ENCODE results near the gene CLCF1. TPM values are rescaled to one million over a fixed set of nuclear protein-coding genes. Genes with fewer than 3 reads are reported as not detected.

Gene CLCF1
- total RNA-seq, 1 donor from 2014 or later = 32.6 TPM

DNA sequence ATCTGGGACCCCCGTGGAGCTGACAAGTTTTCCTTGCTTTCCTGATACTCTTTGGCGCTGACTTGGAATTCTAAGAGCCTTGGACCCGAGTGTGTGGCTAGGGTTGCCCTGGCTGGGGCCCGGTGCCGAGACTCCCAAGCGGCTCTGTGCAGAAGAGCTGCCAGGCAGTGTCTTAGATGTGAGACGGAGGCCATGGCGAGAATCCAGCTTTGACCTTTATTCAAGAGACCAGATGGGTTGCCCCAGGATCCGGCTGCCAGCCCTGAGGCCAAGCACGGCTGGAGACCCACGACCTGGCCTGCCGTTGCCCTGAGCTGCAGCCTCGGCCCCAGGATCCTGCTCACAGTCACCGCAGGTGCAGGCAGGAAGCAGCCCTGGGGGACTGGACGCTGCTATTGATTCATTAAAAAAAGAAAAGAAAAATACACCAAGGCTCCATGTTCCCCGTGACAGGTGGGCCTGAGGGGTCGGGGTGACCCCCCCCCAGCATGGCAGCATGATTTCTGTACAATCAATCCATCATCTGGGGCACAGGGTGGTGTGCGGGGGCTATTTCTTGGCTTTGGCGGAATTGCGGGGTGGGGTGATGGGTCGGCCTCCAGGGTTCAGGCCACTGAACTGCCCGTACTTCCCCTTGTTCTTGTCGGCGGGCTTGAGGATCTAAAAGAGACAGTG, 24.7 kb upstream of the CLCF1 start:
- no peak for DNase-seq (ENCODE audit: low spot score in 2 of 2)

DNA sequence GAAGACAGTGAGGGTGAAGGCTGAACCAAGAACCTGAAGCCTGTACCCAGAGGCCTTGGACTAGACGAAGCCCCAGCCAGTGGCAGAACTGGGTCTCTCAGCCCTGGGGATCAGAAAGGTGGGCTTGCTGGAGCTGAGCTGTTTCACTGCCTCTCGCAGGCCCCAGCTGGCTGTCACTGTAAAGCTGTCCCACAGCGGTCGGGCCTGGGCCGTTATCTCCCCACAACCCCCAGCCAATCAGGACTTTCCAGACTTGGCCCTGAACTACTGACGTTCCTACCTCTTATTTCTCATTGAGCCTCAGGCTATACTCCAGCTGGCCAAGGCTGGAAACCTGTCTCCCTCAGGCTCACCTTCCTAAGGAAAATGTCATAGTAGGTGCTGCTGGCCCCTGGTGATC, 24.1 kb upstream of the CLCF1 start:
- TF ChIP-seq, protein P1, sequence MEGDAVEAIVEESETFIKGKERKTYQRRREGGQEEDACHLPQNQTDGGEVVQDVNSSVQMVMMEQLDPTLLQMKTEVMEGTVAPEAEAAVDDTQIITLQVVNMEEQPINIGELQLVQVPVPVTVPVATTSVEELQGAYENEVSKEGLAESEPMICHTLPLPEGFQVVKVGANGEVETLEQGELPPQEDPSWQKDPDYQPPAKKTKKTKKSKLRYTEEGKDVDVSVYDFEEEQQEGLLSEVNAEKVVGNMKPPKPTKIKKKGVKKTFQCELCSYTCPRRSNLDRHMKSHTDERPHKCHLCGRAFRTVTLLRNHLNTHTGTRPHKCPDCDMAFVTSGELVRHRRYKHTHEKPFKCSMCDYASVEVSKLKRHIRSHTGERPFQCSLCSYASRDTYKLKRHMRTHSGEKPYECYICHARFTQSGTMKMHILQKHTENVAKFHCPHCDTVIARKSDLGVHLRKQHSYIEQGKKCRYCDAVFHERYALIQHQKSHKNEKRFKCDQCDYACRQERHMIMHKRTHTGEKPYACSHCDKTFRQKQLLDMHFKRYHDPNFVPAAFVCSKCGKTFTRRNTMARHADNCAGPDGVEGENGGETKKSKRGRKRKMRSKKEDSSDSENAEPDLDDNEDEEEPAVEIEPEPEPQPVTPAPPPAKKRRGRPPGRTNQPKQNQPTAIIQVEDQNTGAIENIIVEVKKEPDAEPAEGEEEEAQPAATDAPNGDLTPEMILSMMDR (IDR thresholded peaks at IDR 0.05) = no peak

More for the DNA sequence above, 24.7 kb upstream of the CLCF1 start:
- peaks cover 15 to 19% of the 10 kb centered on the region in 2 donors for H3K4me1 ChIP-seq
- no peaks in the 10 kb centered on the region for H3K9me3 ChIP-seq
- no peak overlapping the region for H3K27ac ChIP-seq
- peaks cover 28 to 38% of the 10 kb centered on the region in 2 donors for H3K36me3 ChIP-seq
- no peak overlapping the region for H3K4me3 ChIP-seq
- no peaks in the 10 kb centered on the region for H3K27me3 ChIP-seq
- intact Hi-C loops (cut with DNase I) = no loop called here
- TF ChIP-seq, protein P1 (IDR thresholded peaks at IDR 0.05) = no peak

GRCh38 chr11:67396587-67397389, 23.4 kb upstream of the CLCF1 start:
- Histone ChIP-seq H3K9me3 (no peaks in the 10 kb centered on the region), H3K27ac (peak overlapping the region in 1 of 2 donors; percentile 22), H3K4me1 (peaks cover 15 to 19% of the 10 kb centered on the region in 2 donors), H3K4me3 (no peak overlapping the region), H3K27me3 (no peaks in the 10 kb centered on the region), H3K36me3 (peaks cover 28 to 38% of the 10 kb centered on the region in 2 donors)
- TF ChIP-seq, protein P1 (IDR thresholded peaks at IDR 0.05) = no peak
- intact Hi-C loops (cut with DNase I) = no loop called here
- no peak for DNase-seq (ENCODE audit: low spot score in 2 of 2)

More for the DNA sequence above, 24.1 kb upstream of the CLCF1 start:
- intact Hi-C loops (cut with DNase I) = no loop called here
- H3K27me3 ChIP-seq = no peaks in the 10 kb centered on the region
- no peak overlapping the region for H3K4me3 ChIP-seq
- H3K36me3 ChIP-seq = peaks cover 28 to 38% of the 10 kb centered on the region in 2 donors
- peaks cover 15 to 22% of the 10 kb centered on the region in 2 donors for H3K4me1 ChIP-seq
- no peak overlapping the region for H3K27ac ChIP-seq
- H3K9me3 ChIP-seq = no peaks in the 10 kb centered on the region
- DNase-seq (ENCODE audit: low spot score in 2 of 2) = no peak

DNA sequence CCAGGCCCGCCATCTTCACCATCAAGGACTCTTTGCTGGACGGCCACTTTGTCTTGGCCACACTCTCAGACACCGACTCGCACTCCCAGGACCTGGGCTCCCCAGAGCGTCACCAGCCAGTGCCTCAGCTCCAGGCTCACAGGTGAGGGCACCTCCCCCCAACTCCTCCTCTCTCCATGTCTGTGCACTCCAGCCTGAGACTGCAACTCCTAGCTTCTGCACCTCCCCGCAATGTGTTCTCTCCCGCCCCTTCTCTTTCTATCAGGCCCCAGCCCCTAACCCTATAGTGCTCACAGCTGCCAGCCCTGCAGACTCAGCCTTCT, 22.8 kb upstream of the CLCF1 start:
- H3K36me3 ChIP-seq = peaks cover 28 to 38% of the 10 kb centered on the region in 2 donors
- H3K4me3 ChIP-seq = no peak overlapping the region
- TF ChIP-seq, protein P1 (IDR thresholded peaks at IDR 0.05) = no peak
- peak overlapping the region in 1 of 2 donors; percentile 22 for H3K27ac ChIP-seq
- peaks cover 15 to 21% of the 10 kb centered on the region in 2 donors for H3K4me1 ChIP-seq
- no peaks in the 10 kb centered on the region for H3K9me3 ChIP-seq
- intact Hi-C loops (cut with DNase I) = no loop called here
- no peak for DNase-seq (ENCODE audit: low spot score in 2 of 2)
- H3K27me3 ChIP-seq = no peaks in the 10 kb centered on the region

GRCh38 chr11:67395555-67396258, 22.3 kb upstream of the CLCF1 start:
- Histone ChIP-seq H3K27ac (no peak overlapping the region), H3K9me3 (no peaks in the 10 kb centered on the region), H3K4me3 (no peak overlapping the region), H3K27me3 (no peaks in the 10 kb centered on the region), H3K4me1 (peaks cover 15 to 24% of the 10 kb centered on the region in 2 donors), H3K36me3 (peaks cover 28 to 38% of the 10 kb centered on the region in 2 donors)
- no peak for DNase-seq (ENCODE audit: low spot score in 2 of 2)
- TF ChIP-seq, protein P1 (IDR thresholded peaks at IDR 0.05) = no peak
- intact Hi-C loops (cut with DNase I) = no loop called here

All from ascending aorta (tissue), 2 donors.